Hepatocyte (in vitro differentiated cells): Measurements from ENCODE around the gene SLC46A1. TPM values are rescaled to one million over a fixed set of nuclear protein-coding genes. Genes with fewer than 3 reads are reported as not detected.

Experiments
- DNase-seq: peaks from one replicate; pipeline ENCODE4 v3.0.0-alpha.2; 2016; ENCODE audit warnings: low spot score
- H2AFZ ChIP-seq: fragments of 200-600 bp; sonication (generic); 2 replicates; pipeline ENCODE4 v1.6.0; 2016; ENCODE audit warnings: antibody characterized with exemption, mild to moderate bottlenecking
- H3K27ac ChIP-seq: fragments of 200-600 bp; sonication (generic); 2 replicates; pipeline ENCODE4 v1.5.1; 2016; ENCODE audit warnings: mild to moderate bottlenecking
- H3K27me3 ChIP-seq: fragments of 200-600 bp; sonication (generic); 2 replicates; pipeline ENCODE4 v1.6.1; 2016
- H3K36me3 ChIP-seq: fragments of 200-600 bp; sonication (generic); replicated peaks from 2 replicates; pipeline ENCODE4 v1.5.1; 2016; ENCODE audit warnings: low read depth; ENCODE audit not compliant: insufficient read depth
- H3K4me1 ChIP-seq: fragments of 200-600 bp; sonication (generic); 2 replicates; pipeline ENCODE4 v1.5.1; 2016; ENCODE audit warnings: mild to moderate bottlenecking, moderate library complexity; ENCODE audit not compliant: insufficient read depth
- H3K4me2 ChIP-seq: fragments of 200-600 bp; sonication (generic); 2 replicates; pipeline ENCODE4 v1.6.0; 2016
- H3K4me3 ChIP-seq: fragments of 200-600 bp; sonication (generic); 2 replicates; pipeline ENCODE4 v1.5.1; 2016; ENCODE audit warnings: mild to moderate bottlenecking
- H3K79me2 ChIP-seq: fragments of 200-600 bp; sonication (generic); 2 replicates; pipeline ENCODE4 v1.6.0; 2017; ENCODE audit warnings: mild to moderate bottlenecking
- H3K9me2 ChIP-seq: fragments of 200-600 bp; sonication (generic); replicated peaks from 2 replicates; pipeline ENCODE4 v1.6.0; 2017; ENCODE audit warnings: mild to moderate bottlenecking; ENCODE audit not compliant: insufficient read depth
- H3K9me3 ChIP-seq: fragments of 200-600 bp; sonication (generic); 2 replicates; pipeline ENCODE4 v1.5.1; 2016; ENCODE audit warnings: low read depth, mild to moderate bottlenecking
- H4K20me1 ChIP-seq: fragments of 200-600 bp; sonication (generic); 2 replicates; pipeline ENCODE4 v1.6.0; 2016; ENCODE audit warnings: mild to moderate bottlenecking; ENCODE audit not compliant: insufficient read depth, poor library complexity, severe bottlenecking
- CTCF ChIP-seq: fragments of 200-600 bp; sonication (generic); IDR thresholded peaks from 2 replicates; pipeline ENCODE4 v1.5.1; 2016; ENCODE audit warnings: antibody characterized with exemption, mild to moderate bottlenecking; ENCODE audit not compliant: poor library complexity
- EZH2 ChIP-seq: fragments of 200-600 bp; sonication (generic); IDR thresholded peaks from 2 replicates; pipeline ENCODE4 v1.6.1; 2016; ENCODE audit warnings: antibody characterized with exemption, mild to moderate bottlenecking, borderline replicate concordance
- EZH2phosphoT487 ChIP-seq: fragments of 200-600 bp; sonication (generic); IDR thresholded peaks from one replicate; pipeline ENCODE4 v1.6.1; 2018; ENCODE audit warnings: antibody characterized with exemption, mild to moderate bottlenecking, low read depth, moderate library complexity; ENCODE audit not compliant: unreplicated experiment, severe bottlenecking
- WGBS: methylation state at CpG from one replicate; pipeline ENCODE4 v1.1.6; 2016; ENCODE audit warnings: low lambda C conversion rate; ENCODE audit errors: missing lambda C conversion rate; 5-methylcytosine and 5-hydroxymethylcytosine counted together
- polyA plus RNA-seq: library from polyadenylated mRNA; unstranded; fragments of >200 nt; fragmentation: Nextera tagmentation; extraction: Ambion mirVana; gene quantifications from 2 replicates; pipeline ENCODE4 v1.2.1, GENCODE V29; 2016
- total RNA-seq: library from RNA; depleted of rRNA; stranded (reverse); fragments of >200 nt; gene quantifications from 2 replicates; pipeline ENCODE4 v1.2.3, GENCODE V29; 2014

SLC46A1 gene
- total and polyA plus RNA-seq, 2 experiments from 2014 or later: 43.1 to 54.5 TPM

GRCh38 chr17:28364665-28365363 lies 41.2 kb downstream of the SLC46A1 start, which contains the start of gene SEBOX:
SEBOX (minus strand) TSS chr17:28365199; CDS start chr17:28365151, 48 bp downstream.
- DNase-seq: no peak
- Histone ChIP-seq H3K4me2 (no peak within 1 kb of the TSS), H3K36me3 (no peaks in the 10 kb centered on the region), H2AFZ (no peak within 1 kb of the TSS), H3K4me1 (peaks cover 10% of the 10 kb centered on the region), H3K79me2 (no peaks in the 10 kb centered on the region), H3K4me3 (no peak within 1 kb of the TSS), H3K9me3 (no peaks in the 10 kb centered on the region), H3K9me2 (no peaks in the 10 kb centered on the region), H4K20me1 (no peaks in the 10 kb centered on the region), H3K27ac (no peak within 1 kb of the TSS), H3K27me3 (no peaks in the 10 kb centered on the region)
- WGBS: 97% methylated on average over 13 of the region's 13 CpGs
- no peak for TF ChIP-seq EZH2
- no peak for TF ChIP-seq EZH2phosphoT487

- WGBS: 91% methylated on average over 8 of the region's 8 CpGs
- H3K36me3 ChIP-seq: no peaks in the 10 kb centered on the region
- H4K20me1 ChIP-seq: no peaks in the 10 kb centered on the region
- no peak overlapping the region for H2AFZ ChIP-seq
- peaks cover 4% of the 10 kb centered on the region for H3K79me2 ChIP-seq
- no peaks in the 10 kb centered on the region for H3K9me3 ChIP-seq
- no peak overlapping the region for H3K4me3 ChIP-seq
- H3K27me3 ChIP-seq: no peaks in the 10 kb centered on the region
- no peak overlapping the region for H3K4me2 ChIP-seq
- DNase-seq: no peak
- H3K9me2 ChIP-seq: no peaks in the 10 kb centered on the region
- no peak for TF ChIP-seq EZH2phosphoT487
- TF ChIP-seq CTCF: no peak
- TF ChIP-seq EZH2: no peak
- H3K27ac ChIP-seq: no peak overlapping the region
- H3K4me1 ChIP-seq: peaks cover 7% of the 10 kb centered on the region
Measured at GRCh38 chr17:28363776-28364650, 42.0 kb downstream of the SLC46A1 start.

- Histone ChIP-seq H3K9me2 (no peaks in the 10 kb centered on the region), H3K4me1 (peaks cover 4% of the 10 kb centered on the region), H4K20me1 (no peaks in the 10 kb centered on the region), H3K4me3 (no peak overlapping the region), H3K9me3 (no peaks in the 10 kb centered on the region), H3K27ac (no peak overlapping the region), H3K27me3 (no peaks in the 10 kb centered on the region), H3K36me3 (no peaks in the 10 kb centered on the region), H3K79me2 (peaks cover 12% of the 10 kb centered on the region), H3K4me2 (no peak overlapping the region), H2AFZ (no peak overlapping the region)
- 74% methylated on average over 5 of the region's 5 CpGs for WGBS
- TF ChIP-seq EZH2 (no peak), EZH2phosphoT487 (no peak), CTCF (no peak)
- DNase-seq: no peak
Measured at GRCh38 chr17:28363186-28363585, 42.8 kb downstream of the SLC46A1 start.

- H2AFZ ChIP-seq: peak overlapping the region; percentile 65
- H3K79me2 ChIP-seq: peaks cover 43% of the 10 kb centered on the region
- H3K27me3 ChIP-seq: no peaks in the 10 kb centered on the region
- TF ChIP-seq EZH2 (no peak), CTCF (no peak), EZH2phosphoT487 (no peak)
- no peaks in the 10 kb centered on the region for H3K9me2 ChIP-seq
- H3K9me3 ChIP-seq: no peaks in the 10 kb centered on the region
- DNase-seq: no peak
- H3K36me3 ChIP-seq: no peaks in the 10 kb centered on the region
- H3K4me2 ChIP-seq: peak overlapping the region; percentile 83
- H3K4me1 ChIP-seq: peaks cover 8% of the 10 kb centered on the region
- 8% methylated on average over 4 of the region's 4 CpGs for WGBS
- H3K27ac ChIP-seq: peak overlapping the region; percentile 65
- H4K20me1 ChIP-seq: no peaks in the 10 kb centered on the region
- H3K4me3 ChIP-seq: peak overlapping the region; percentile 86
Measured at GRCh38 chr17:28357901-28358197, 48.2 kb downstream of the SLC46A1 start.
